ENCODE data around the gene MAMLD1. TPM values are rescaled to one million over a fixed set of nuclear protein-coding genes. Genes with fewer than 3 reads are reported as not detected.

MAMLD1 gene
- polyA plus RNA-seq, 12 donors: 11.3 to 20.9 (median 16.7) TPM; not detected in 1

DNA sequence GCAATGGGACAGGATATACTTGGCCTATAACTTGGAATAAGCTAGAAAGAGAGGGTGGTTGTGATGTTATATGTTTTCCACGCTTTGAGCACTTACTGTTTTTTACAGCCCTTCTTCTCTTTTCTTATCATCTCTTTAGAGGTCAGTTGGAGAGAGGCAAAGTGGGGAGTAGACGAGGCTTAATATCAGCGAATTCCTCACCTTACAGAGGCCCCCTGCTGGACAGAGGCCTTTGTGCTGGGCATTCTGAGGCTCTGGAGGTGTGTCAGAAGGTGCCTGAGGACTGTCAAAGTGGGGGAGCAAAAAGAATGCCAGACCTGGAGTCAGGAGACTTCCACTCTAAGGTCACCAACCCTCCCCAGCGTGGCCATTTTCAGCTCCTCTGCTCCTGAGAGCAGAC lies 42.5 kb downstream of the MAMLD1 start:
- DNase-seq: no peak

DNA sequence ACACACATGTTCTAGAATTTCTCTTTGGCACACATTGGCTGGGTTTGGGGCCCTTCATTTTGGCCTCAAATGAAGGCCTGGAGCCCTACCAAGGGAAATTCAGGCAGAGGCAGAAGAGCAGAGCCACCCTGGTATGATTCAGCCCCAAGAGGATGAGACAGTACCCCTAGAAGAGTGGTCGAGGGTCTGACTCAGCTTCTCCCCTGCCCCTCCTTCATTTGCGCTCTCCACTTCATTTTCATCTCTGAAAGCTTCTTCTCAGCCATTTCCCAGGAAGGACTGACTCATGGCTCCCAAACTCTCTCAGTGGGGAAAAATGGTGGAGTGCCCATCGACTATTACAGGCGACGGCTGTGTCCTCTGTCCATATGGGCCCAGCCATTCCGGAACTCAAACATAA lies 43.5 kb downstream of the MAMLD1 start:
- DNase-seq: no peak

DNA sequence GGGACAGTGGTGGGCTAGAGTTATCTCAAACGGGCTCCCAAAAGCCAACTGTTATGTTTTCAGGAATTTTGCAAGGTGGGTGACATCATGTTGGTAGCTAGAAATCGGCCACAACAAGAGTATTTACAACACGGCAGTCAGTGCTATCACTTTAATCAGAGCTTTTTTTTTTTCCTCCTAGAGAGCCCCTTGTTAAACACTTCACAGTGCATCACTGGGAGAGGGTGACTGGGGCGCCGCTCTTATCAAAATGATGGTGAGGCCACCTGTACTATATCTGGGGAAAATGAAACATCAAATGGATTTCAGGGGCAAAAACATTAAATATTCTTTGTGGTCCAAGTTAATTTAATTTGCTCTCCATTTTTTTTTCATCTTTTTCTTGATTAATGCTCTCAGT lies 44.9 kb downstream of the MAMLD1 start:
- no peak for DNase-seq

DNA sequence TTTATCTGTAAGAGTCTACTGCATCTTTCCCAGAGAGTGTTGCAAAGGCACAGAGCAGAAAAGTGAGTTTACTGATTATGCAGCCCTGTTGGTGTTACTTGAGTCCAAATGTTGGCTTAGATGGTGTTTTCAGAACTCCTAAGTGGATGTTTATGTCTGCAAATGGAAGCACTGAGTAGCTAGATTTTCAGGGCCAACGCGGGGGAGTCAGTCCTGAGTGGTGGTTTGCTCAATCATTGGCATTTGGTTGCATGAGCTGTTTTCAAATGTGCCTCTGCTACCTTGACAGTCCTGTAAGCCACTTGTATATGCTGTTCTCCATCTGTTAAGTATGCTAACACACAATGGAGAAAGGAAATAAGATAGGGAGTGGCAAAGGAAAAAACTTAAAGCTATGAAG lies 45.4 kb downstream of the MAMLD1 start:
- no peak for DNase-seq

DNA sequence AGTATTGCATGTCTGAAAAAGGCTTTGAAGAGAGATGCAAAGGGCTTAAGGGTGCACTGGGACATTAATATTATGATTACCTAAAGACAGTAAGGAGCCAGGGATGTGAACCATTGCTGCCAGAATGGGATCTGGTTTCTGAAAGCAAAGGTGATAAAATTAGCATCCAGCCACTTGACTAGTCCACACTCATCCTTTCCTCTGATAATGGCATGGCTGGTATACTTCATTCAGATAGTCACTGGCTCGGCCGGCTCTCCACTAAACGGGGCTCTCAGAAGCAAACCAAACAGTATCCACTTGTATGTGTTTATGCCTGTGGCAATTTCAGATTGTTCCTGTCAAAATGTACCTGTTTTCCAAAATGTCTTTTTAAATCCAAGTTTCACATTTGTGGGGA lies 46.4 kb downstream of the MAMLD1 start:
- DNase-seq: no peak

GRCh38 chrX:150409964-150410363 lies 46.8 kb downstream of the MAMLD1 start:
- DNase-seq: no peak

DNA sequence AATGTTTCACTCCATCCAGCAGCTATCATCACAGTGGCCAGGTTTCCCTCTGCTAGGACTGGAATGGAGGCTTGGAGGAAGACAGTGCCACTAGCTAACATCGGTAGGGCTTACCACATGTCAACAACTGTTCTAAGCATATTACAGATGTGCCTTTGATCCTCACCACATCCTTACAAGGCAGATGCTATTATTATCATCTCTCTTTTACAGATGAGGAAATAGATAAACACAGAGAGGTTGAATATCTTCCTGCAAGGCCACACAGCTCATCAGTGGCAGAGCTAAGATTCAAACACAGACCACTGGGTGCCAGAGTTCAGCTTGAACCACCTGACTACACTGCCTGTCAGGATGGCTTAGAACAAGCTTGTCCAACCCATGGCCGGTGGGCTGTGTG lies 47.4 kb downstream of the MAMLD1 start:
- no peak for DNase-seq

DNA sequence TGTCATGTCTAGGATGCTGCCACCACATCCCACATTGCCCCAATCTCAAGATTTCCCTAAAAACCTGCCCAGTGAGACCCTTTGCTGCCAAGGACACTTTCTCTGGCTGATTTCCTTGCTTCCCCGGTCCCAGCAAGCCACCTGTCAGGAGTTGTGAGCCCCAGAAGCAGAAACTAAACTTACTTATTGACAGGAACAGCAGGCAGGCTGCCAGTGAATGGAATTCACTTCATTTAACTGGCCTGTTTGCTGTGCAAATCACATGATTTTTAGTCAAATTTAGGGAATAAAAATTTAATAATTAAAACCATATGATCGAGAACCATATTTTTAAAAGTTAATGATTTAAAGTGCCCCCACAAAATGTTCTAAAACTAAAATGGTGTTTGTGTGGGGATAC lies 48.5 kb downstream of the MAMLD1 start:
- DNase-seq: no peak

DNA sequence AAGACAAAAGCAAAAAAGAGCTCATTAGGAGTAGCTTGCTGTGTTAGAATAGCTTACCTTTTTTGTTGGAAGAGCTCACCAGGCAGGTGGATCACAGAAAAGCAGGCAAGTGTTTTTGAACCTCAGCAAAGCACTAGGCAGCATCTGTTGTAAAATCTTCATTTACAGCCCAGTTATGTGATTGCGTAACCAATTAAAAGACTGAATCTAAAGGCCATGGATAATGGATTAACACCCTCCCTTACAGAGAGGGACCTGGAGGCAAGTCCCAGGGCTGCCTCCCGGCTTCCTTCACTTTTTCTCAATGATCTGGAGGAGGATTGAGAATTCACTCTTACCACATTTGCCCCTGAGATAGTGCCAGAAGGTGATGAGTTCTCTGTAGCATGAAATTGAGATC lies 51.1 kb downstream of the MAMLD1 start:
- DNase-seq: no peak

DNA sequence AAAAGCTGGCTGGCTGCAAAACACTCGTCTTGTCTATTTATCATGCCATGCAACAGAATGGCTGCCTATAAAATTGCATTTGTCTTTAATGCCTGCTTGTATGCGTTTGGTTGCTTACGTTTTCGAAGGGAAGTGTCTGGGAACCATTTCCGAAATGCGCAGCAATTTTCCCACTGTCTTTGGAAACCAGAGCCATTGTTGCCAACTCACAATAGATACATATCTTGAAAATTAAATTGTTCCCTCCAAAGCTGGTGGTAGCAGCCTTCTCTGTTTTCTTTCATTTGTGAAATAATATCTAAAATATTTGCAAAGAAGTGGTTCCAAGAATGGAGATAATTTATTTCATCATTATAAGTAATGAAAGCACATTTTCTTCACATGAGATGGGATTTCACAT lies 53.4 kb downstream of the MAMLD1 start:
- no peak for DNase-seq

- no peak for DNase-seq
Measured at GRCh38 chrX:150421816-150422215, 58.7 kb downstream of the MAMLD1 start.

DNA sequence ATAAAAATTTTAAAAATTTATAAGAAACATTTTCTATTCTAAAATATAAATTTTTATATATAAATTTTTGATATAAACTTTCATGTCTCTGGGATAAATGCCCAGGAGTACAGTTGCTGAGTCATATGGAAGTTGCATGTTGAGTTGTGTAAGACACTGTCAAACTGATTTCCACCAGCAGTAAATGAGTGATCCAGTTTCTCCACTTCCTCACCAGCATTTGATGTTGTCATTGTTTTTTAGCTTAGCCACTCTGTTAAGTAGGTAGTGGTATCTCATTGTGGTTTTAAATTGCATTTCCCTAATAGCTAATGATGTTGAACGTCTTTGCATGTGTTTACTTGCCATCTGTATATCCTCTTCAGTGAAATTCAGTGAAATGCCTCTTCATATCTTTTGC lies 66.5 kb downstream of the MAMLD1 start:
- no peak for DNase-seq

DNA sequence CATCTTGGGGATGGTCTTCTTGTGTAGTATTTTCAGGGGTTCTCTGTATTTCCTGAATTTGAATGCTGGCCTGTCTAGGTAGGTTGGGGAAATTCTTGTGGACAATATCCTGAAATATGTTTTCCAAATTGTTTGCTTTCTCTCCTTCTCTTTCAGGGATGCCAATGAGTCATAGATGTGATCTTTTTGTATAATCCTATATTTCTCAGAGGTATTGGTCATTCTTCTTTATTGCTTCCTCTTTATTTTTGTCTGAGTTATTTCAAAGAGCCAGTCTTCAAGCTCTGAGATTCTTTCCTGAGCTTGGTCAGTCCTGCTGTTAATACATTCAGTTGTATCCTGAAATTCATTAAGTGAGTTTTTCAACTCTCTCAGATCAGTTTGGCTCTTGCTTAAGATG lies 73.1 kb downstream of the MAMLD1 start:
- no peak for DNase-seq

DNA sequence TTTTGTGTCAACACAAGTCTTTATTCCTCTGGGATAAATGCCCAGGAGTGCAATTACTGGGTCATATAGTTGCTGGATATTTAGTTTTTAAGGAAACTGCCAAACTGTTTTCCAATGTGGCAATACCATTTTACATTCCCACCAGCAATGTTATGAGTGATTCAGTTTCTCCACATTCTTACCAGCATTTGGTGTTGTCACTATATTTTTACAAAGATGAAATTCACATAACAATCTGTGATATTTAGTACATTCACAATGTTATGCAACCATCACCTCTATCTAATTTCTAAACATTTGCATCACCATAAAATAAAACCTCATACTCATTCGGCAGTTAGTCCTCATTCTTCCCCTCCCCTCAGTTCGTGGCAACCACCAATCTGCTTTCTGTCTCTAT lies 75.0 kb downstream of the MAMLD1 start:
- no peak for DNase-seq

GRCh38 chrX:150446151-150446550 lies 83.0 kb downstream of the MAMLD1 start:
- no peak for DNase-seq

DNA sequence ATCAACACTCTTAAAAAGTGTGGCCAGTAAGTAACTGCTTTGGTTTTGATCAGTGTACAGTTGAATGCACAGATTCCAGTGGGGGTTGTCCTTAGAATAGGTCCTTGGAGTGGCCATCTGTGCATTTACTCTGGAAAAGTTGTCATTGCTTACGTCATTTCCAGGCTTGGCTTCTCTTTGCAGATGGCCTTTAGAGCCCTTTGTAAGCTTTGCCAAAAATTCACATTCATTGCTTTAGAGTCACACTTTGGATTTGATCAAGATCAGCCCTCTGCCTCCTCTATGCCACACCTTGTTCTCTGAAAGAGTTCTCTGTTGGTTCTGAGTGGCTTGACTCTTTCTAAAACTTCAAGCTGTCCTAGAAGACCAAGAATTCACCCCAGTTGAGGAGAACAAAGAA lies 83.9 kb downstream of the MAMLD1 start:
- DNase-seq: no peak

- no peak for DNase-seq
Measured at GRCh38 chrX:150449313-150449712, 86.2 kb downstream of the MAMLD1 start.

- DNase-seq: no peak
Measured at GRCh38 chrX:150450519-150451177, 87.5 kb downstream of the MAMLD1 start.

DNA sequence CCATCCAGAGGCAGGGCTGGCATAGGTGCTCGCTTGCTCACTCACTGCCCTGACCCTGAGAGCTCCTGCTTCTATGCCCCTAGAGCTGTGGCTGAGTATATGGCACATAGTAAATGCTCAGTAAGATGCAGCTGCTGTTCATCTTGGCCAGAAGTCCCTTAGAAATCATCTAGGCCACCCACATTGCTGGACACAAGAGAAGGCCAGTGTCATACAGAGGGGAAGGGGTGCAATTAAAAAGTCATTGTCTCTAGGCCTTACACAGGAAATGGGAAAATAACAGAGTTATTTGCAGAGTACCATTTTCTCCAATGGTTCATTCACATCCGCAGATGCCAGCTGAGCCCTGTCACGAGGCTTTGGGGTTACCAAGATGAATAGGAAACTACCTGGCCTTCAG lies 88.8 kb downstream of the MAMLD1 start:
- no peak for DNase-seq

GRCh38 chrX:150454083-150454482 lies 91.0 kb downstream of the MAMLD1 start:
- no peak for DNase-seq

DNA sequence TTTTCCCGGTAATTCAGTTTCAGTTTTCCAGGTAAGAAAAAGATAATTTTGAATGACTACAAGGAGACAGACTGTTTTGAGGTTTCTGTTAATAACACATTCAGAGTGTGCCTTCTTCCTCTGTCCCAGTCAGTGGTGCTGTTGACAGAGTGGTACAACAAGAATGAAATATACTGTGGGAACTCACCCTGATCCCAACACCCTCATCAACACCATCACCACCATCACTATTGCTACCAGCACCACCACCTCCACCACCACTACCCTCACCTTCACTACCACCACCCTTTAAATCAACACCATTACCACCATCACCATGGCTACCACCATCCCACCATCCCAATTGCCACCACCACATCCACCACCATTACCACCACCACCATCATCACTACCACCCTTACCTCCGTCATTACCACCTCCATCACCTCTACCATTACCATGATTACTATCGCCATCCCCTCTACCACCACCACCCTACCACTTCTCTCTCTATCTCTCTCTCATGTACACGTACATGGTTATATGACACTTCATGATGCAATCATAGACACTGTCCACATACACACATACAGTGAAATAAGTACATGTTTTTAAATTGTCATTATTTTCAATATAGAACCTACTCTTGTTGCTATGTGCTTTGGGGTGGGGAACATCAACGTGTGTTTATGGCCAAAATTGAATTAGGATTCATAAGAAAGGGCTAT lies 91.5 kb downstream of the MAMLD1 start:
- no peak for DNase-seq

- DNase-seq: peak; percentile 25
Measured at GRCh38 chrX:150455215-150455608, 92.1 kb downstream of the MAMLD1 start.

- no peak for DNase-seq
Measured at GRCh38 chrX:150456466-150456865, 93.3 kb downstream of the MAMLD1 start.

GRCh38 chrX:150456941-150457340 lies 93.8 kb downstream of the MAMLD1 start:
- no peak for DNase-seq
